HepG2 (cell line): ENCODE data around the gene C16orf95. TPM values are rescaled to one million over a fixed set of nuclear protein-coding genes. Genes with fewer than 3 reads are reported as not detected.

Experiments
- ATAC-seq: fragments of 200-7000 bp; cut with Tn5 transposase; 3 replicates; pipeline ENCODE4 v1.9.1; 2020; ENCODE audit warnings: mild to moderate bottlenecking, moderate library complexity
- BruUV-seq: library from RNA; stranded (reverse); fragments of 400-500 nt; replicated peaks from 2 replicates; lab custom pipeline; 2021; lab: Mats Ljungman, UMichigan
- CTCF ChIA-PET: fragments of 300-600 bp; formaldehyde crosslinking; extraction: SDS; loops from one replicate; lab custom pipeline; 2021; ENCODE audit warnings: low total read pairs, inconsistent platforms, low intra/inter-chr PET ratio; lab: Yijun Ruan, JAX
- POLR2A ChIA-PET: fragments of 350-600 bp; sonication (Branson Sonifier 250); formaldehyde crosslinking; loops from one replicate; lab custom pipeline; 2020; ENCODE audit warnings: antibody characterized with exemption, inconsistent platforms; lab: Yijun Ruan, JAX
- DNase-seq: peaks from one replicate; pipeline ENCODE4 v3.0.0-alpha.2; 2015; ENCODE audit warnings: low spot score
- FAIRE-seq: peaks from 3 replicates; lab custom pipeline; 2011; peaks lifted over from hg19 to GRCh38; lab: Jason Lieb, UNC
- H2AFZ ChIP-seq: one replicate; pipeline ENCODE4 v1.6.1; 2011; ENCODE audit warnings: low read length, inconsistent platforms
- H3K27ac ChIP-seq: fragments of 300-600 bp; 3 replicates; pipeline ENCODE4 v1.8.0; 2011; ENCODE audit warnings: mixed run types, mild to moderate bottlenecking, mixed read lengths, low read length, inconsistent platforms; ENCODE audit not compliant: insufficient read depth; ENCODE audit errors: extremely low read length
- H3K27me3 ChIP-seq, 2 experiments: fragments of 200-600 bp in 1 of 2; 2 replicates in 1 of 2; 3 replicates in 1 of 2; pipeline versions ENCODE4 v1.6.0 to v1.8.0; 2011; ENCODE audit warnings: low read length in 2 of 2, mild to moderate bottlenecking in 2 of 2, moderate library complexity in 2 of 2, inconsistent platforms in 1 of 2; ENCODE audit not compliant: insufficient read depth in 2 of 2, control insufficient read depth in 1 of 2
- H3K36me3 ChIP-seq, 2 experiments: fragments of 200-600 bp in 1 of 2; replicated peaks in 1 of 2; 2 replicates in 1 of 2; 3 replicates in 1 of 2; pipeline versions ENCODE4 v1.5.1 to v1.8.0; 2011; ENCODE audit warnings: low read length in 2 of 2, inconsistent platforms in 1 of 2; ENCODE audit not compliant: insufficient read depth in 2 of 2, control insufficient read depth in 1 of 2
- H3K4me1 ChIP-seq: 2 replicates; pipeline ENCODE4 v1.5.1; 2012; ENCODE audit warnings: low read length, inconsistent platforms; ENCODE audit not compliant: insufficient read depth
- H3K4me2 ChIP-seq: 2 replicates; pipeline ENCODE4 v1.6.0; 2011; ENCODE audit warnings: low read depth, low read length, inconsistent platforms
- H3K4me3 ChIP-seq, 3 experiments: fragments of 200-600 bp in 1 of 3; sonication (generic), shearing (Covaris generic) in 1 of 3; replicated peaks in 1 of 3; 2 replicates each; pipeline ENCODE4 v1.5.1; 2011 to 2016; ENCODE audit warnings: low read length in 3 of 3, inconsistent platforms in 2 of 3, low read depth in 2 of 3, mild to moderate bottlenecking in 2 of 3, control low read depth in 1 of 3, mixed read lengths in 1 of 3; ENCODE audit not compliant: insufficient read depth in 1 of 3
- H3K79me2 ChIP-seq: one replicate; pipeline ENCODE4 v1.6.1; 2011; ENCODE audit warnings: low read length, inconsistent platforms; ENCODE audit not compliant: insufficient read depth
- H3K9ac ChIP-seq: 2 replicates; pipeline ENCODE4 v1.6.0; 2011; ENCODE audit warnings: mild to moderate bottlenecking, low read depth, low read length, inconsistent platforms; ENCODE audit not compliant: insufficient read depth
- H3K9me3 ChIP-seq: 2 replicates; pipeline ENCODE4 v1.5.1; 2012; ENCODE audit warnings: mild to moderate bottlenecking, low read length
- H4K20me1 ChIP-seq: 2 replicates; pipeline ENCODE4 v1.6.0; 2011; ENCODE audit warnings: inconsistent platforms, mild to moderate bottlenecking, low read length, moderate library complexity; ENCODE audit not compliant: insufficient read depth
- AGO2 ChIP-seq: fragments of 200-400 bp; formaldehyde crosslinking; optimal IDR thresholded peaks from 2 replicates; pipeline ENCODE3; 2017; ENCODE audit warnings: mild to moderate bottlenecking, low read depth, low read length, moderate library complexity
- HNRNPH1 ChIP-seq: fragments of 200-400 bp; formaldehyde crosslinking; optimal IDR thresholded peaks from 2 replicates; pipeline ENCODE3; 2017; ENCODE audit warnings: mild to moderate bottlenecking, low read depth, low read length
- HNRNPL ChIP-seq: fragments of 200-400 bp; formaldehyde crosslinking; IDR thresholded peaks from 2 replicates; pipeline ENCODE4 v1.6.1; 2017; ENCODE audit warnings: mild to moderate bottlenecking, low read depth, low read length
- NR3C1 ChIP-seq: sonication (generic); formaldehyde crosslinking; IDR thresholded peaks from 2 replicates; pipeline ENCODE4 v1.4.0; 2020; ENCODE audit warnings: missing genetic modification reagents
- WGBS: methylation state at CpG from one replicate; pipeline ENCODE4 v1.1.6; 2017; ENCODE audit warnings: low lambda C conversion rate; 5-methylcytosine and 5-hydroxymethylcytosine counted together
- in situ Hi-C: cut with HindIII; loops from 2 replicates; pipeline ENCODE4 v1.10.0; 2017; ENCODE audit warnings: low pct_unique_long_range_greater_than_20kb; ENCODE audit not compliant: extremely low pct_ligation_motif_present
- intact Hi-C: fragments of 100-400 bp; cut with micrococcal nuclease; formaldehyde crosslinking; loops from one replicate; pipeline ENCODE4 v1.10.0; 2022; ENCODE audit not compliant: unreplicated experiment
- polyA plus RNA-seq, 8 experiments: library from polyadenylated mRNA; depleted of rRNA in 3 of 8; stranded (reverse) in 7 of 8; unstranded in 1 of 8; fragments of >200 nt; fragmentation: Illumina TruSeq in 4 of 8; extraction: Trizol in 4 of 8; gene quantifications; 2 replicates each; pipeline versions ENCODE4 v1.2.1 to v1.2.3, GENCODE V29; 2011 to 2016; ENCODE audit warnings: low read depth in 4 of 8, missing spikeins in 1 of 8, mixed read lengths in 1 of 8; ENCODE audit not compliant: insufficient read depth in 1 of 8
- total RNA-seq, 5 experiments: library from RNA; depleted of rRNA; stranded (reverse); fragments of >200 nt; fragmentation: Illumina TruSeq; extraction: Trizol; gene quantifications; 2 replicates each; pipeline ENCODE4 v1.2.3, GENCODE V29; 2016; ENCODE audit warnings: low read depth in 1 of 5

The C16orf95 gene
- total and polyA plus RNA-seq, 2 of the 13 experiments (the other 11 are each of a cell fraction or from before 2014, with no cell fraction given) = 2.8 to 8.6 TPM

DNA sequence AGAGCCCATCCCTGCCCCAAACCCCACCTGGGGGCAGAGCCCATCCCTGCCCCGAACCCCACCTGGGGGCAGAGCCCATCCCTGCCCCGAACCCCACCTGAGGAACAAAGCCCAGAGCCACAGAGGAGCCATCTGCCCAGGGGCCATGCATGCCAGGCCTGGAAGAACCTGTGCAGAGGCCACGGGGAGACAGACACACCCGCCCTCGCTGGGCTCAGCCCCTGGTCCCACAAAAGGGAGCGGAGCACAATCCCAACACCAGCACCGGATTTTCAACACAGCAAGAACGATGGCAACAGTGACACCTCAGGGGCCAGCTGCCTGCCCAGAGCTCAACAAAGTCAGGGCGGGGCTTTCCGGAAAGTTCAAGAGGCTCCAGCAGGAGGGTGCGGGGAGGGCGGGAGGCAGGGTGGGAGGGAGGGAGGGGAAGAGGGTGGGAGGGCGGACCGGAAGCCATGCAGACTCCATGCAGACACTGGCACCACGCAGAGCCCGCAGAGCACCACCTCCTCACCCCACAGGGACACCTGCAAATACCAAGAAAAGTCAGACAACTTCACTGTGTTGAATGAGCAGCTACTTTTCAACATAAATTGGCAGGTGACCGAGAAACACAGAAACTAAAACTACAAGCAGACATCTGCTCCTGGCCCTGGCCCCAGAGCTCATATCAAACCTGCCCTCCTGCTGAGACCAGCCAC, 27.9 kb upstream of the C16orf95 start:
- no peak overlapping the region for H3K4me3 ChIP-seq
- TF ChIP-seq AGO2 = peak; percentile 43
- no peak for TF ChIP-seq HNRNPL
- H3K36me3 ChIP-seq = peaks cover 65 to 88% of the 10 kb centered on the region in 2 experiments
- no peaks in the 10 kb centered on the region for H3K27me3 ChIP-seq
- ChIA-PET POLR2A (interaction anchor here (0.9 to 1.2 kb wide), 4 partner anchors 10 to 43 kb away, joined by 3 read pairs; partner anchors contain the start of gene FBXO31), CTCF (no interaction called here)
- H3K4me2 ChIP-seq = no peak overlapping the region
- no peak for ATAC-seq
- in situ Hi-C loops = no loop called here
- no peak overlapping the region for H3K9ac ChIP-seq
- H2AFZ ChIP-seq = no peak overlapping the region
- BruUV-seq = no TSS peak
- no peaks in the 10 kb centered on the region for H3K4me1 ChIP-seq
- peaks cover 89% of the 10 kb centered on the region for H4K20me1 ChIP-seq
- H3K9me3 ChIP-seq = no peaks in the 10 kb centered on the region
- DNase-seq = no peak
- intact Hi-C loops = no loop called here
- no peak for FAIRE-seq
- WGBS = 92% methylated on average over 17 of the region's 17 CpGs
- peaks cover 80% of the 10 kb centered on the region for H3K79me2 ChIP-seq
- no peak overlapping the region for H3K27ac ChIP-seq

GRCh38 chr16:87344165-87344930, 27.2 kb upstream of the C16orf95 start:
- no peak overlapping the region for H3K4me2 ChIP-seq
- H2AFZ ChIP-seq = no peak overlapping the region
- H4K20me1 ChIP-seq = peaks cover 89% of the 10 kb centered on the region
- H3K4me1 ChIP-seq = no peaks in the 10 kb centered on the region
- no peaks in the 10 kb centered on the region for H3K9me3 ChIP-seq
- 95% methylated on average over 34 of the region's 34 CpGs for WGBS
- ATAC-seq (no peak), FAIRE-seq (no peak), DNase-seq (no peak)
- POLR2A ChIA-PET = interaction anchor here (0.7 to 1.2 kb wide), 5 partner anchors 11 to 44 kb away, joined by 3 read pairs; partner anchors contain the start of genes C16orf95 and FBXO31
- TF ChIP-seq HNRNPH1 = no peak
- TF ChIP-seq AGO2 = peak; percentile 82
- no peak for TF ChIP-seq NR3C1 (CRISPR knock-in tag)
- H3K79me2 ChIP-seq = peaks cover 79% of the 10 kb centered on the region
- H3K4me3 ChIP-seq = no peak overlapping the region
- CTCF ChIA-PET = no interaction called here
- H3K9ac ChIP-seq = no peak overlapping the region
- in situ Hi-C loops = no loop called here
- BruUV-seq = no TSS peak
- peaks cover 66 to 90% of the 10 kb centered on the region in 2 experiments for H3K36me3 ChIP-seq
- intact Hi-C loops = no loop called here
- H3K27ac ChIP-seq = no peak overlapping the region
- H3K27me3 ChIP-seq = no peaks in the 10 kb centered on the region
